DMS53 treated with DMSO at 0.1 percent for 48 hours (cell line): ENCODE results near the gene CSTPP1.
"Not testable (repeated sequence)": the region's sequence is repeated elsewhere in the genome, so short reads cannot be mapped to it uniquely, and the experiment has no call there.

Source experiments
- DNase-seq: peaks from one replicate; lab custom pipeline; 2025; ENCODE audit not compliant: unreplicated experiment; lab: John Stamatoyannopoulos, UW

CSTPP1 gene

GRCh38 chr11:47189100-47189834 is 252.7 kb downstream of the CSTPP1 start:
- no peak for DNase-seq

GRCh38 chr11:47191137-47191536 is 254.6 kb downstream of the CSTPP1 start:
- not testable (repeated sequence) for DNase-seq

GRCh38 chr11:47192111-47192510 is 255.6 kb downstream of the CSTPP1 start:
- DNase-seq, result no peak

- not testable (repeated sequence) for DNase-seq
Observed at GRCh38 chr11:47198161-47198560, 261.6 kb downstream of the CSTPP1 start.

- no peak for DNase-seq
Observed at GRCh38 chr11:47201015-47201414, 264.5 kb downstream of the CSTPP1 start.

GRCh38 chr11:47202576-47202975 is 266.0 kb downstream of the CSTPP1 start:
- DNase-seq, result no peak

- no peak for DNase-seq
Observed at GRCh38 chr11:47204637-47204989, 268.1 kb downstream of the CSTPP1 start.

GRCh38 chr11:47206577-47206976 is 270.0 kb downstream of the CSTPP1 start:
- not testable (repeated sequence) for DNase-seq

- DNase-seq, result no peak
Observed at GRCh38 chr11:47207459-47207858, 270.9 kb downstream of the CSTPP1 start.

GRCh38 chr11:47208008-47208552 is 271.5 kb downstream of the CSTPP1 start:
- DNase-seq, result not testable (repeated sequence)

- DNase-seq, result no peak
Observed at GRCh38 chr11:47208628-47209027, 272.1 kb downstream of the CSTPP1 start.
